Measurements from ENCODE around the gene NCAM2.

The NCAM2 gene

GRCh38 chr21:21247424-21247823 lies 249.2 kb downstream of the NCAM2 start:
- Histone ChIP-seq H3K9me2 (ENCODE audit: low read depth, low read length) (no peaks in the 10 kb centered on the region), H3K4me2 (ENCODE audit: low read length) (no peak overlapping the region), H3K79me2 (ENCODE audit: insufficient read depth, low read length) (no peaks in the 10 kb centered on the region), H3K9ac (ENCODE audit: low read length) (no peak overlapping the region), H4K20me1 (ENCODE audit: insufficient read depth, low read length) (no peaks in the 10 kb centered on the region), H3K9me3 (ENCODE audit: low read length) (no peaks in the 10 kb centered on the region), H3K27me3 (ENCODE audit: insufficient read depth, low read length) (no peaks in the 10 kb centered on the region), H3K4me3 (ENCODE audit: low read depth, low read length, poor library complexity, severe bottlenecking) (no peak overlapping the region), H3K27ac (ENCODE audit: low read depth, low read length, poor library complexity, severe bottlenecking) (no peak overlapping the region), H2AFZ (ENCODE audit: low read length) (no peak overlapping the region), H3K36me3 (ENCODE audit: insufficient read depth, low read length) (no peaks in the 10 kb centered on the region), H3K4me1 (ENCODE audit: insufficient read depth, low read length, severe bottlenecking) (no peaks in the 10 kb centered on the region), H3F3A (ENCODE audit: insufficient read depth, low read length) (no peaks in the 10 kb centered on the region)
- TF ChIP-seq EZH2 (IDR thresholded peaks at IDR 0.05; ENCODE audit: borderline replicate concordance, low read length) (no peak), CTCF (IDR thresholded peaks at IDR 0.05; ENCODE audit: low read length) (no peak)

GRCh38 chr21:21262048-21262447 lies 263.8 kb downstream of the NCAM2 start:
- no peak overlapping the region for H3K4me3 ChIP-seq (ENCODE audit: low read depth, low read length, poor library complexity, severe bottlenecking)
- no peaks in the 10 kb centered on the region for H3K9me3 ChIP-seq (ENCODE audit: low read length)
- TF ChIP-seq EZH2 (IDR thresholded peaks at IDR 0.05; ENCODE audit: borderline replicate concordance, low read length): no peak
- TF ChIP-seq CTCF (IDR thresholded peaks at IDR 0.05; ENCODE audit: low read length): no peak
- no peak overlapping the region for H3K4me2 ChIP-seq (ENCODE audit: low read length)
- no peaks in the 10 kb centered on the region for H3K79me2 ChIP-seq (ENCODE audit: insufficient read depth, low read length)
- H3K9me2 ChIP-seq (ENCODE audit: low read depth, low read length): no peaks in the 10 kb centered on the region
- H3F3A ChIP-seq (ENCODE audit: insufficient read depth, low read length): no peaks in the 10 kb centered on the region
- no peaks in the 10 kb centered on the region for H4K20me1 ChIP-seq (ENCODE audit: insufficient read depth, low read length)
- no peak overlapping the region for H3K9ac ChIP-seq (ENCODE audit: low read length)
- H3K27me3 ChIP-seq (ENCODE audit: insufficient read depth, low read length): no peaks in the 10 kb centered on the region
- no peaks in the 10 kb centered on the region for H3K36me3 ChIP-seq (ENCODE audit: insufficient read depth, low read length)
- no peak overlapping the region for H2AFZ ChIP-seq (ENCODE audit: low read length)
- no peaks in the 10 kb centered on the region for H3K4me1 ChIP-seq (ENCODE audit: insufficient read depth, low read length, severe bottlenecking)
- no peak overlapping the region for H3K27ac ChIP-seq (ENCODE audit: low read depth, low read length, poor library complexity, severe bottlenecking)

- H3K4me3 ChIP-seq (ENCODE audit: low read depth, low read length, poor library complexity, severe bottlenecking): no peak overlapping the region
- H3K27ac ChIP-seq (ENCODE audit: low read depth, low read length, poor library complexity, severe bottlenecking): no peak overlapping the region
- no peaks in the 10 kb centered on the region for H4K20me1 ChIP-seq (ENCODE audit: insufficient read depth, low read length)
- no peaks in the 10 kb centered on the region for H3K79me2 ChIP-seq (ENCODE audit: insufficient read depth, low read length)
- no peak overlapping the region for H2AFZ ChIP-seq (ENCODE audit: low read length)
- H3K9me2 ChIP-seq (ENCODE audit: low read depth, low read length): no peaks in the 10 kb centered on the region
- no peak overlapping the region for H3K9ac ChIP-seq (ENCODE audit: low read length)
- TF ChIP-seq EZH2 (IDR thresholded peaks at IDR 0.05; ENCODE audit: borderline replicate concordance, low read length) (no peak), CTCF (IDR thresholded peaks at IDR 0.05; ENCODE audit: low read length) (no peak)
- no peaks in the 10 kb centered on the region for H3K27me3 ChIP-seq (ENCODE audit: insufficient read depth, low read length)
- H3F3A ChIP-seq (ENCODE audit: insufficient read depth, low read length): no peaks in the 10 kb centered on the region
- no peaks in the 10 kb centered on the region for H3K36me3 ChIP-seq (ENCODE audit: insufficient read depth, low read length)
- H3K9me3 ChIP-seq (ENCODE audit: low read length): no peaks in the 10 kb centered on the region
- H3K4me1 ChIP-seq (ENCODE audit: insufficient read depth, low read length, severe bottlenecking): no peaks in the 10 kb centered on the region
- H3K4me2 ChIP-seq (ENCODE audit: low read length): no peak overlapping the region
Measured at GRCh38 chr21:21268061-21268471, 269.9 kb downstream of the NCAM2 start.

Data from OCI-LY1 (cell line).